ENCODE data around the gene OSBPL3.

OSBPL3 gene

GRCh38 chr7:24962418-24962962, 17.5 kb downstream of the OSBPL3 start:
- DNase-seq (ENCODE audit: low read depth in 1 of 2, low spot score in 1 of 2), result peak in 1 of 2 experiments; percentile 51
- in situ Hi-C loops (cut with HindIII; ENCODE audit: low pct_unique_long_range_greater_than_20kb, low sequenced_read_pairs), result no loop called here
- no peak for TF ChIP-seq JUND (IDR thresholded peaks at IDR 0.05; ENCODE audit: low read depth)

DNA sequence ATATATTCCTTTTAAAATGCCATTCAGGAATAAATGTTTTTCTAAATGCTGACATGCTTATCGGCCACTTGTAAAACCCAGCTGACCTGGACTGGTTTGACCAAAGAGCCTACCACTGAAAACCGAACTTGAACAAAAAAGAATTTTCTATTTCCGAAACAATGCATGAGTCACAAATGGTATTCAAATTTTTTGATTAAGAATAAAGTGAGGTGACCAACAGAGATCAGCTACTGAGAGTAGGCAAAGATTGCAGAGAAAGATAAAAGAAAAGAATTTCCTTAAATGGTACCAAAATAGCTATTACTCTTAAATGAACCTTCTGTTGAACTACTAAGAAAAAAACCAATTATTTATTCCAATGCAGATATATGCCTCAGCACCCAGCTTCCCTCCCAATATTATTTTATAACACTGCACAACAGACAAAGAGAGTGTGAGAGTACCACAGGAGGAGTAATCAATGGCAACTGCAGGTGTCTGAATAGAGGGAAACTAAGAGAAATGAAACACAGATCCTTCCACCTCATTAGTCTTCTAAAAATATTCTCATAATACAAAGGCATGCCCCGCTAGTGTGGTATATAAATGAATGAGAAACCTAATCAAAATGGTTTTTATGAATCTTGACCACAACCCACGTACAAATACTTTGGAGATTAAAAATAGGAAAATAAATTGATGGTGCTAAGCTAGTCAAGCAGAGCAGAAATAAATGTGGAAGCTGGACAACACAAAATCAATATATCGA, 20.1 kb downstream of the OSBPL3 start:
- no peak for DNase-seq (ENCODE audit: low read depth in 1 of 2, low spot score in 1 of 2)
- no peak for TF ChIP-seq JUND (IDR thresholded peaks at IDR 0.05; ENCODE audit: low read depth)
- in situ Hi-C loops (cut with HindIII; ENCODE audit: low pct_unique_long_range_greater_than_20kb, low sequenced_read_pairs), result no loop called here

DNA sequence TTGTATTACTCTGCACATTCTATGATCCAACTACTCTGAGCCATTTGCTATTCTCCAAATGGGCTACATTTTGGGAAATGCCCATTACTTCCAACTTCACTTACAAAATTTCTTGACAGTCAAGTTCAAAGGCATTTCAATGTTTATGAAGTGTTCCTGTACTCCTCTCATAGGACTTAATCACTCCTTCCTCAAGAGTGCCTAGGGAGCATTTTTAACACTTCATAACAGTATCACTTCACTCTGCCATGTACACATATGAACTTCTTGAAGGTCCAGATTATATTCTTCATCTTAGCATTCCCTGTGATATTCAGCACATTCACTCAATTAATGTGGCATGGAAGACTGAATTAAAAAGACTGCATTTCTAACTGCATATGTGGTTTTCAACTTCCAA, 21.6 kb downstream of the OSBPL3 start:
- DNase-seq (ENCODE audit: low read depth in 1 of 2, low spot score in 1 of 2), result no peak
- in situ Hi-C loops (cut with HindIII; ENCODE audit: low pct_unique_long_range_greater_than_20kb, low sequenced_read_pairs), result no loop called here
- TF ChIP-seq JUND (IDR thresholded peaks at IDR 0.05; ENCODE audit: low read depth), result no peak

DNA sequence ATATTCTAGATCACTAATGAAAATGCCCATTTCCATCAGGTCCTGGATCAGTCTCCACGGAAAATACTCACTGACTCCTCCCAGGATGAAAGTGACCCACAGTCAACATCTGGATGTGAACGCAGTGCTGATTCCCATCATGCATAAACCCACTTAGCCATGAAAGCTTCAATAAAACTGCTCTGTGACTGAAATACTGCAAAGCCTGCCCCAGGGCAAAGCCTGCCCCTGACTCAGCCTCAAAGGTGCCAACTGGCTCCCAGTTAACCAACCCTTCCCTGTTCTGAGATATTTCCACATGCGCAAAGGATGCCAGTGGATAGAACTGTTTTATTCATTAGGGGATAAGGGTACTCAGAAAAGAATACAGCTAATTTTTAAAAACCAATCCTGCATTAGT, 24.0 kb downstream of the OSBPL3 start:
- DNase-seq (ENCODE audit: low read depth in 1 of 2, low spot score in 1 of 2), result no peak
- TF ChIP-seq JUND (IDR thresholded peaks at IDR 0.05; ENCODE audit: low read depth), result no peak
- in situ Hi-C loops (cut with HindIII; ENCODE audit: low pct_unique_long_range_greater_than_20kb, low sequenced_read_pairs), result no loop called here

DNA sequence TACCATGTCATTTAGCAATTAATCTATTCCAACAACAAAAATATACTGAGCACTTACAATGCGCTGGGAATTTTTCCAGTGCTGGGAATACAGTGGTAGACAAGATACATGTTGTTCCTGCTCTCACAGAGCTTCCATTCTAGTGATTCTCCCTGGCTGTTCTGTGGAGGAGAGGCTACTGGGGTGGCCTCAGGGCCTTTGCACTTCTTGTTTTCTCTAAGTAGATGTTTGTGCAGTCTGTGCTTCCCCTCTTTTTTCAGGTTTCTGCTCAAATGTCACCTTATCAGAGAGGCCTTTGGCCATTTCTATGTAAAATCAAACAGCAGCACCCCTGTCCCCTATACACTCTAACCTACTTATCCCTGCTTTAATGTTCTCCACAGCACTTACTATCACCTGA, 24.7 kb downstream of the OSBPL3 start:
- in situ Hi-C loops (cut with HindIII; ENCODE audit: low pct_unique_long_range_greater_than_20kb, low sequenced_read_pairs), result no loop called here
- TF ChIP-seq JUND (IDR thresholded peaks at IDR 0.05; ENCODE audit: low read depth), result no peak
- no peak for DNase-seq (ENCODE audit: low read depth in 1 of 2, low spot score in 1 of 2)

DNA sequence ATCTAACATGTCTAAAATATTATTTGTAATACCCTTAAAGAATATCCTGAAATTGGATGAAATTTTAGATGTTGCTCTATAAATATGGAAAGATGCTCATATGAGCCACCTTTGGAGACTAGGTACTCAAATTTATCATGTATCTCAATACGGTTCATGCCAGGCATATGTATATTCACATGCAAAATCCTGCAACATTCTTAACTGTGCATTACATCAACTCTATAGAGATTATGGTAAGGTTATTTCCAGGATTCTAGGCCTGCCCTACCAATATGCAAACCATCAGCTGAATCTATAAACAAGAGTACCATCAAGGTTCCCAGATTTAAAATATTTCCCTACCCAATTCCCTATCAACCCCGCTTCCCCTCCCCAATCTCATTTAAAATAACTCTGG, 27.5 kb downstream of the OSBPL3 start:
- DNase-seq (ENCODE audit: low read depth in 1 of 2, low spot score in 1 of 2), result no peak
- in situ Hi-C loops (cut with HindIII; ENCODE audit: low pct_unique_long_range_greater_than_20kb, low sequenced_read_pairs), result no loop called here
- no peak for TF ChIP-seq JUND (IDR thresholded peaks at IDR 0.05; ENCODE audit: low read depth)

DNA sequence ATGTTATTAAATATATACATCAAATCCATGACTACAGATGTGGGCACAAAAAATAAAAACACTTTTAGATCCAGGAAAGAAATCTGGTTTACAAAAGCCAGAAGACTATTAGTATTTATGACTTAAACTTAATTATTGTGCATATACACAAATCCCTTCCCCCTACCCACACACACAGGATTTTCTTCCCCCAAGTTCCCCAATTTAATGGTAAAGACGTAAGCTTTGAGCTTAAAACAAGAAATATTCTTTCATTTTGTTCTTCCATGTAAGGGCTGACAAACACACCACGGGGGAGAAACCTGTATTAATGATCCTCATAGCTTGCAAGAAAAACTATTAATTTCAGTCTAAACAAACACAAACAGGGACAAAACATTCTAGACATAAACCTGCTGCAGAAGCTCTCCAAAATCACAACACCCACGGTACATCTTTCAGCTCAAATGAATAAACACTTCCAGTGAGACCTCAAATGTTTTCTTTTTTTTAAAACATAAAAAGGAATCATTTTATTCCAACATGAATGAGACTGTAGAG, 28.5 kb downstream of the OSBPL3 start:
- in situ Hi-C loops (cut with HindIII; ENCODE audit: low pct_unique_long_range_greater_than_20kb, low sequenced_read_pairs), result no loop called here
- DNase-seq (ENCODE audit: low read depth in 1 of 2, low spot score in 1 of 2), result no peak
- no peak for TF ChIP-seq JUND (IDR thresholded peaks at IDR 0.05; ENCODE audit: low read depth)

GRCh38 chr7:24949884-24950283, 30.1 kb downstream of the OSBPL3 start:
- no peak for TF ChIP-seq JUND (IDR thresholded peaks at IDR 0.05; ENCODE audit: low read depth)
- DNase-seq (ENCODE audit: low read depth in 1 of 2, low spot score in 1 of 2), result no peak
- in situ Hi-C loops (cut with HindIII; ENCODE audit: low pct_unique_long_range_greater_than_20kb, low sequenced_read_pairs), result no loop called here

- DNase-seq (ENCODE audit: low read depth in 1 of 2, low spot score in 1 of 2), result no peak
These were observed 31.2 kb downstream of the OSBPL3 start for GRCh38 chr7:24948739-24949138.

GRCh38 chr7:24946467-24946866, 33.5 kb downstream of the OSBPL3 start:
- DNase-seq (ENCODE audit: low read depth in 1 of 2, low spot score in 1 of 2), result no peak
- in situ Hi-C loops (cut with HindIII; ENCODE audit: low pct_unique_long_range_greater_than_20kb, low sequenced_read_pairs), result no loop called here

More at GRCh38 chr7:24948739-24949138, 31.2 kb downstream of the OSBPL3 start:
- in situ Hi-C loops (cut with HindIII; ENCODE audit: low pct_unique_long_range_greater_than_20kb, low sequenced_read_pairs), result no loop called here
- TF ChIP-seq JUND (IDR thresholded peaks at IDR 0.05; ENCODE audit: low read depth), result no peak

GRCh38 chr7:24945899-24946298, 34.1 kb downstream of the OSBPL3 start:
- TF ChIP-seq JUND (IDR thresholded peaks at IDR 0.05; ENCODE audit: low read depth), result no peak
- no peak for DNase-seq (ENCODE audit: low read depth in 1 of 2, low spot score in 1 of 2)
- in situ Hi-C loops (cut with HindIII; ENCODE audit: low pct_unique_long_range_greater_than_20kb, low sequenced_read_pairs), result no loop called here

More at GRCh38 chr7:24946467-24946866, 33.5 kb downstream of the OSBPL3 start:
- no peak for TF ChIP-seq JUND (IDR thresholded peaks at IDR 0.05; ENCODE audit: low read depth)

DNA sequence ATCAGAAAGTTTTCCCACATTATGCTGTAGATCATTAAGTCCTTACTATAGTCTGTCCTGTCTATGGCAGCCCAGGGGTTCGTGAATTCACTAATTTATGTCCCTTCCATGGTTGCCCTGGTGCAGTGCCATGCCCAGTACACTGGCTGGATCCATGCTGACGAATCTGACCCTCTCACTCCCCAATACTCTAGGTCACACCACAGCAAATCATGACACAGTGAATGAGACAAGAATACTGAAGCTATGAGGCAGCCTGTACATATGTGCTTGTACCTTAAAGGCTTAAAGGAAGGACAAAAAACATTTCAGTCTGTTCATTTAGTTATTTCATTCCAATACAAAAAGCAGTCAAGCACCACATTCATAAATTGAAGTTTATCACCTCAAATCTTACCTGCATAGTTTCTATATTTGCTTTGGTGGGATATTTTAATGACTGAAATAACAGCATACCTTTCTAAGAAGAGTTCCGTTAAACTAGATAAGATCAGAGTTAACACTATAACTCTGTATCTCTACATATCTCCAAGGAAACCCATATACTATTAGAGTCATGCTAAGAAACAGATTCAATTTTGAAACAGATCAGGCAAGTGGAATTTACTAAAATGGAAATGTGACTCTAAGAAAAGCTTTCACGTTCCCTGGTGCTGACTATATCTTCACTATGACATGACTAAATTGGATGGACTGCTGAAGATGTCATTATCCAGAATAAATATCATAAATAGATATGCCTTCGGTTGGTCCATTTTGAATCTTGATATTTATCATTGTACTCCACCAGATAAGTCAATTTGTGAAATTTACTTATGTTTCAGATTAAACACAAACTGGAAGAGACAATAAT, 36.7 kb downstream of the OSBPL3 start:
- no peak for TF ChIP-seq JUND (IDR thresholded peaks at IDR 0.05; ENCODE audit: low read depth)
- in situ Hi-C loops (cut with HindIII; ENCODE audit: low pct_unique_long_range_greater_than_20kb, low sequenced_read_pairs), result no loop called here
- no peak for DNase-seq (ENCODE audit: low read depth in 1 of 2, low spot score in 1 of 2)

GRCh38 chr7:24942226-24942625, 37.8 kb downstream of the OSBPL3 start:
- no peak for TF ChIP-seq JUND (IDR thresholded peaks at IDR 0.05; ENCODE audit: low read depth)
- no peak for DNase-seq (ENCODE audit: low read depth in 1 of 2, low spot score in 1 of 2)
- in situ Hi-C loops (cut with HindIII; ENCODE audit: low pct_unique_long_range_greater_than_20kb, low sequenced_read_pairs), result no loop called here
